ENCODE measurements around the gene DPYD.

The DPYD gene

DNA sequence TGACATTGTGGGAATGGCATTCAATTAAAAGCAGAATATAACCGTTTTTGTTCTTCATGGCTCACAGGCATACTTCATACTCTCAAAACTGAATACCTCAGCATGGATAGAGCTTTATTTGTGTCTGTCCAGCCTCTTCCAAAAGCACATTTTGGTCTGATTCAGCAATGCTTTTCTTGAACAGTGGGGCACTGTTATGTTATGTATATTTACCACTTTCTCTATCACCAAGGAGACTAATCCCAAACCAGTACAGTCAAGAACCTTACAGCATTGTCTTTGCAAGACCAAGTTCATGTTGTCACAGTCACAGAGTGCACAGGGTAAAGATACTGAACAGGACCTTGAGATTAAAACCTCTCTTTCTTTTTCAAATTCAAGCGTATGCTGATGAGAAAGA is 616.5 kb downstream of the DPYD start:
- Histone ChIP-seq H2AFZ (ENCODE audit: low read length) (no peak overlapping the region), H3K27me3 (ENCODE audit: insufficient read depth, low read length, poor library complexity, severe bottlenecking) (no peaks in the 10 kb centered on the region), H3K4me1 (ENCODE audit: insufficient read depth, low read length, poor library complexity, severe bottlenecking) (no peaks in the 10 kb centered on the region), H3K9me3 (ENCODE audit: insufficient read depth, low read depth, low read length) (no peaks in the 10 kb centered on the region), H3K9ac (ENCODE audit: low read depth, low read length, poor library complexity, severe bottlenecking) (no peak overlapping the region), H3K4me2 (ENCODE audit: low read depth, low read length, poor library complexity, severe bottlenecking) (no peak overlapping the region), H3F3A (ENCODE audit: low read depth) (no peaks in the 10 kb centered on the region), H3K4me3 (ENCODE audit: low read length, poor library complexity, severe bottlenecking) (no peak overlapping the region), H4K20me1 (ENCODE audit: insufficient read depth, low read length, poor library complexity, severe bottlenecking) (no peaks in the 10 kb centered on the region), H3K9me2 (replicated peaks; ENCODE audit: low read depth, low read length) (no peaks in the 10 kb centered on the region), H3K79me2 (ENCODE audit: insufficient read depth, low read length) (no peaks in the 10 kb centered on the region), H3K36me3 (ENCODE audit: insufficient read depth, low read length) (peaks cover 11% of the 10 kb centered on the region; the same call in 1 of the 2 replicates)
- no peak for TF ChIP-seq CTCF (conservative IDR thresholded peaks at IDR 0.05; ENCODE audit: low read length)
- TF ChIP-seq EZH2phosphoT487 (IDR thresholded peaks at IDR 0.05; ENCODE audit: borderline replicate concordance), result no peak

DNA sequence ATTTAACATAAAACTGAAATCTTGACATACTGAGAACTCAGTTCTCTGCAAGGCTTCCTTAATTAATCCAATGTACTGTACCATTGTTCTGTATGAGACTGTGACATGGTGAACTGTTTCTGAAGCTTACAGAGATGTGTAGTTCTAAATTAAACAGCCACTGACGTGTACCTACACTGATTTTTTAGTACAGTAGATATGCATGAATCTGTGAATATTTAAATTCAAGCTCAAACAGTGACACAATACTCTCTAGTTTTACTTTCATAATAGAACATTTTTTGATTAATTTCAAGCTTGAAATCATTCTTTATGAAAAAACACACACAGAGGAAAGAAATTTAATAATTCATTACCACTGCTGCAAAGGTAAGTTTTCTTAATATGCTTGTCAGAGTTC is 621.9 kb downstream of the DPYD start:
- Histone ChIP-seq H3K36me3 (ENCODE audit: insufficient read depth, low read length) (no peaks in the 10 kb centered on the region), H3K4me2 (ENCODE audit: low read depth, low read length, poor library complexity, severe bottlenecking) (no peak overlapping the region), H3K79me2 (ENCODE audit: insufficient read depth, low read length) (no peaks in the 10 kb centered on the region), H3K9me2 (replicated peaks; ENCODE audit: low read depth, low read length) (no peaks in the 10 kb centered on the region), H3K9ac (ENCODE audit: low read depth, low read length, poor library complexity, severe bottlenecking) (no peak overlapping the region), H3K9me3 (ENCODE audit: insufficient read depth, low read depth, low read length) (no peaks in the 10 kb centered on the region), H3F3A (ENCODE audit: low read depth) (no peaks in the 10 kb centered on the region), H3K4me3 (ENCODE audit: low read length, poor library complexity, severe bottlenecking) (no peak overlapping the region), H3K27me3 (ENCODE audit: insufficient read depth, low read length, poor library complexity, severe bottlenecking) (no peaks in the 10 kb centered on the region), H4K20me1 (ENCODE audit: insufficient read depth, low read length, poor library complexity, severe bottlenecking) (no peaks in the 10 kb centered on the region), H3K4me1 (ENCODE audit: insufficient read depth, low read length, poor library complexity, severe bottlenecking) (no peaks in the 10 kb centered on the region), H2AFZ (ENCODE audit: low read length) (no peak overlapping the region)
- TF ChIP-seq EZH2phosphoT487 (IDR thresholded peaks at IDR 0.05; ENCODE audit: borderline replicate concordance), result no peak

DNA sequence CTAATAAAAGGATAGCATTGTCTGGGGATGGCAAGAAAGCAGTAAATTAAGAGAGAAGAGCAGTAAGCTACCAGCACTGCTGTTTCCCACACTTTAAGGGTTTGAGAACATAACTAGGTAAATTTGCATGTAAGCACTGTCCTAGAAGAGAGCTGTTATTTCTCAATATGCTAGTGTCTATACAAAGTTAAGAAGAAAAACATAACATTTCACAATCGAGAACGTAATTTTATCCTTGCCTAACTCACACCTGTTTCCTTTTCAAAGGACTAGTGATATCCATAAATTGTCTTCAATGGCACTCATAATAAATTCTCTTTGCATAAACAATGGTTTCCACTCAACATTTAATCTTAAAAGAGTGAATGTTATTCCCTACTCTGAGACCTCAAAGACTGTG is 623.2 kb downstream of the DPYD start:
- H3F3A ChIP-seq (ENCODE audit: low read depth), result no peaks in the 10 kb centered on the region

More for the DNA sequence above, 623.2 kb downstream of the DPYD start:
- Histone ChIP-seq H2AFZ (ENCODE audit: low read length) (no peak overlapping the region), H3K9me3 (ENCODE audit: insufficient read depth, low read depth, low read length) (no peaks in the 10 kb centered on the region), H3K4me1 (ENCODE audit: insufficient read depth, low read length, poor library complexity, severe bottlenecking) (no peaks in the 10 kb centered on the region), H3K4me3 (ENCODE audit: low read length, poor library complexity, severe bottlenecking) (no peak overlapping the region), H3K4me2 (ENCODE audit: low read depth, low read length, poor library complexity, severe bottlenecking) (no peak overlapping the region), H3K36me3 (ENCODE audit: insufficient read depth, low read length) (no peaks in the 10 kb centered on the region), H3K27me3 (ENCODE audit: insufficient read depth, low read length, poor library complexity, severe bottlenecking) (no peaks in the 10 kb centered on the region), H3K79me2 (ENCODE audit: insufficient read depth, low read length) (no peaks in the 10 kb centered on the region), H3K9ac (ENCODE audit: low read depth, low read length, poor library complexity, severe bottlenecking) (no peak overlapping the region), H3K9me2 (replicated peaks; ENCODE audit: low read depth, low read length) (no peaks in the 10 kb centered on the region), H4K20me1 (ENCODE audit: insufficient read depth, low read length, poor library complexity, severe bottlenecking) (no peaks in the 10 kb centered on the region)
- TF ChIP-seq EZH2phosphoT487 (IDR thresholded peaks at IDR 0.05; ENCODE audit: borderline replicate concordance) (no peak), CTCF (conservative IDR thresholded peaks at IDR 0.05; ENCODE audit: low read length) (no peak)

Data from Loucy (cell line).